ENCODE measurements around the gene KCNK4. TPM values are rescaled to one million over a fixed set of nuclear protein-coding genes. Genes with fewer than 3 reads are reported as not detected.

Gene KCNK4
- total and polyA plus RNA-seq, 2 of the 13 experiments (the other 11 are each of a cell fraction or from before 2014, with no cell fraction given): not detected

GRCh38 chr11:64344787-64345186 is 53.7 kb downstream of the KCNK4 start:
- FAIRE-seq (no peak), DNase-seq (ENCODE audit: low spot score) (no peak), ATAC-seq (no peak)
- in situ Hi-C loops (cut with HindIII; ENCODE audit: extremely low pct_ligation_motif_present, low pct_unique_long_range_greater_than_20kb): no loop called here
- Histone ChIP-seq H3K9me3 (ENCODE audit: low read length) (no peaks in the 10 kb centered on the region), H3K36me3 (replicated peaks in 1 of 2; ENCODE audit: control insufficient read depth in 1 of 2, insufficient read depth in 2 of 2, low read length in 2 of 2) (no peaks in the 10 kb centered on the region), H3K27me3 (ENCODE audit: control insufficient read depth in 1 of 2, insufficient read depth in 2 of 2, low read length in 2 of 2) (peaks cover 4 to 29% of the 10 kb centered on the region in 2 experiments; a peak in 4 of 5 replicates), H3K4me2 (ENCODE audit: low read depth, low read length) (no peak overlapping the region), H3K79me2 (ENCODE audit: insufficient read depth, low read length) (no peaks in the 10 kb centered on the region), H3K4me3 (replicated peaks in 1 of 3; ENCODE audit: insufficient read depth in 1 of 3, low read depth in 2 of 3, low read length in 3 of 3) (no peak overlapping the region), H3K9ac (ENCODE audit: insufficient read depth, low read depth, low read length) (no peak overlapping the region), H3K27ac (ENCODE audit: extremely low read length, insufficient read depth, low read length) (no peak overlapping the region), H4K20me1 (ENCODE audit: insufficient read depth, low read length) (no peaks in the 10 kb centered on the region), H3K4me1 (ENCODE audit: insufficient read depth, low read length) (peaks cover 57% of the 10 kb centered on the region), H2AFZ (ENCODE audit: low read length) (no peak overlapping the region)
- no TSS peak for BruUV-seq (replicated peaks)
- ChIA-PET POLR2A (interaction anchor here (1.1 kb wide), 1 partner anchor 27 kb away, joined by 3 read pairs; the partner anchor contains the start of genes PRDX5 and TRMT112), CTCF (ENCODE audit: low intra/inter-chr PET ratio, low total read pairs) (interaction anchor here (1.2 kb wide), 1 partner anchor 11 kb away, joined by 3 read pairs; no protein-coding TSS in a partner anchor)
- 79% methylated on average over 26 of the region's 28 CpGs for WGBS (ENCODE audit: low lambda C conversion rate)
- intact Hi-C loops (cut with micrococcal nuclease; ENCODE audit: unreplicated experiment): no loop called here
- TF ChIP-seq ZNF383 (CRISPR knock-in tag; IDR thresholded peaks at IDR 0.05; ENCODE audit: borderline replicate concordance) (no peak), ZNF605 (CRISPR knock-in tag; IDR thresholded peaks at IDR 0.05) (no peak), ZNF281 (CRISPR knock-in tag; IDR thresholded peaks at IDR 0.05; ENCODE audit: borderline replicate concordance) (no peak), NR2C2 (CRISPR knock-in tag; IDR thresholded peaks at IDR 0.05; ENCODE audit: borderline replicate concordance) (no peak), PHF20 (CRISPR knock-in tag; IDR thresholded peaks at IDR 0.05) (no peak), LRRFIP1 (CRISPR knock-in tag; conservative IDR thresholded peaks at IDR 0.05) (no peak), FOXP4 (CRISPR knock-in tag; IDR thresholded peaks at IDR 0.05) (no peak), EZH2 (conservative IDR thresholded peaks at IDR 0.05; ENCODE audit: low read depth, low read length) (no peak), ZNF333 (CRISPR knock-in tag; IDR thresholded peaks at IDR 0.05; ENCODE audit: borderline replicate concordance) (no peak), TEF (CRISPR knock-in tag; IDR thresholded peaks at IDR 0.05) (no peak), ZZZ3 (CRISPR knock-in tag; IDR thresholded peaks at IDR 0.05; ENCODE audit: borderline replicate concordance) (no peak), MTA3 (CRISPR knock-in tag; IDR thresholded peaks at IDR 0.05) (no peak), MYPOP (CRISPR knock-in tag; IDR thresholded peaks at IDR 0.05) (no peak), DPF2 (CRISPR knock-in tag; IDR thresholded peaks at IDR 0.05; ENCODE audit: borderline replicate concordance, low read depth) (no peak), POLR2G (IDR thresholded peaks at IDR 0.05; ENCODE audit: low read depth, low read length) (no peak)

All from HepG2 (cell line).